ENCODE measurements around the gene SLC44A2.

Gene SLC44A2

DNA sequence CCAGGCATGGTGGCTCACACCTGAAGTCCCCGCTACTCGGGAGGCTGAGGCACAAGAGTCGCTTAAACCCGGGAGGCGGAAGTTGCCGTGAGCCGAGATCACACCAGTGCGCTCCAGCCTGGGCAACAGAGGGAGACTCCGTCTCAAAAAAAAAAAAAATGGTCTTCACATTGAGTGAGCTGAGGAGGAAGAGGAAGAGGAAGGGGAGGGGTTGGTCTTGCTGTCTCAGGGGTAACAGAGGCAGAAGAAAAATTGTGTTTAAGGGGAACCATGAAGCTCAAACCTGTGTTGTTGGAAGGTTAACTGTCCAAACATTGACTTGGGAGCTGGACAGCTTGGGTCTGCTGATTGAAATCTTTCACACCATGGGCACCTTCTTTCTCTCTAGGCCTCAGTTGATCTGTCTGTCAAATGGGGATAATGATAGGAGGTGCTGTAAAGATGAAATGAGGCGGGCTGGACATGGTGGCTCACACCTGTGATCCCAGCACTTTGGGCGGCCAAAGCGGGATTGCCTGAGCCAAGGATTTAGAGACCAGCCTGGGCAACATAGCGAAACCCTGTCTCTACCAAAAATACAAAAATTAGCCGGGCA lies 9.8 kb upstream of the SLC44A2 start:
- no peak for DNase-seq (ENCODE audit: low read depth, low spot score)

DNA sequence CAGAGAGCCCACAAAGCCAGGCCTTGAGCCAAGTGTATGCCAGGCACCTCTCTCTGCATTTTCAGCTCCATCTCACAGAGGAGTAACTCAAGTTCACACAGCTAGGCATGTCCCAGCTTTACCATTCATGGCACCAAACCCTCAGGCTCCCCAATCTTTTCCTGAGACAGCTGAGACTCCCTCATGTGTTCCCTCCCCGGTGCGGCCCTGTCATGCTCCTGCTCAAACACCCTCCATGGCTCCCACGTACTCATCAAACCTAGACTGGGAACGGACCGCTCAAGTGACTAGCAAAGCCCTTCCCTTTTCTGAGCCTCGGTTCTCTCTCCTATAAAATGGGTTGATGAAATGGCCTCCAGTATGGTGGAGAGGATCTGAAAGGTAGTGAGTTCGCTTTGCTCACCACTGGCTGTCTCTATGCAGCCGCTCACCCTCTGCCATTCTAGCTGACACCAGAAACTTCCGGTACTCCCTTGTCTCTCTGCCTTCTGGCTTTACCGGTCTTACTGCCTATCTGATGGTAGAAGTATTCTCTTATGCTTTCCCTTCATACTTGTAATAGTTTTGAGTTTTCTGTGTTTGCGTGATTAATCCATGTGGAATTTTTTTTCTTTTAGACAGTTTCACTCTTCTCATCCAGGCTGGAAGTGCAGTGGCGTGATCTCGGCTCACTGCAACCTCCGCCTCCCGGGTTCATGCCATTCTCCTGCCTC lies 7.8 kb upstream of the SLC44A2 start:
- no peak for DNase-seq (ENCODE audit: low read depth, low spot score)

DNA sequence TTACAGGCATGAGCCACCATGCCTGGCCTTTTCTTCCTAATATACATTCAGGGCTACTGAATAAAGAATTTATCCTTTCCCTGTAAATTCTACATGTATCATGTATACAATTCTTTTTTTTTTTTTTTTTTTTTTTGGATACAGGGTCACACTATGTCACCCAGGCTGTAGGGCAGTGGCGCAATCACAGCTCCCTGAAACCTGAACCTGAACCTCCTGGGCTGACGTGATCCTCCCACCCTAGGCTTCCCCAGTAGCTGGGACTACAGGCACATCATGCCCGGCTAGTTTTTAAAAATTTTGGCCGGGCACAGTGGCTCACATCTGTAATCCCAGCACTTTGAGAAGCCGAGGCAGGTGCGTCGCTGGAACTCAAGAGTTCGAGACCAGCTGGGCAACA lies 6.5 kb upstream of the SLC44A2 start:
- DNase-seq (ENCODE audit: low read depth, low spot score): no peak

GRCh38 chr19:10620786-10621185 lies 4.6 kb upstream of the SLC44A2 start:
- DNase-seq (ENCODE audit: low read depth, low spot score): no peak

GRCh38 chr19:10621966-10622365 lies 3.4 kb upstream of the SLC44A2 start:
- DNase-seq (ENCODE audit: low read depth, low spot score): no peak

DNA sequence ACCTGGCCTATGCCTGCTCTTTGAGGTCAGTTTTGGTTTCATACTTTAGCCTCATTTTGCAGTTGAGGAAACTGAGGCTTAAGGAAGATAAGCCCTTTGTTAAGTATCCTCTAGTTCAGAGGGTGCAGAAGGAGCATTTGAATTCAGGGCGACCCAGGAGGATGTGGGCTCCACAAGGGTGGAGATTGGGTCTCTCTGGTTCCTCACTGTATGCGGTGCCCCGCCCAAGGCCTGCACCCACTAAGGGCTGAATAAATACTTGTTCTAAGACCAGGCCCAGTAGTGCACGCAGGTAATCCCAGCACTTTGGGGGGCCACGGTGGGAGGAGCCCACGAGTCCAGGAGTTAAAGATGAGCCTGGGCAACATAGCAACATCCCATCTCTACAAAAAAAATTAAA lies 768 bp upstream of the SLC44A2 start:
- no peak for DNase-seq (ENCODE audit: low read depth, low spot score)

DNA sequence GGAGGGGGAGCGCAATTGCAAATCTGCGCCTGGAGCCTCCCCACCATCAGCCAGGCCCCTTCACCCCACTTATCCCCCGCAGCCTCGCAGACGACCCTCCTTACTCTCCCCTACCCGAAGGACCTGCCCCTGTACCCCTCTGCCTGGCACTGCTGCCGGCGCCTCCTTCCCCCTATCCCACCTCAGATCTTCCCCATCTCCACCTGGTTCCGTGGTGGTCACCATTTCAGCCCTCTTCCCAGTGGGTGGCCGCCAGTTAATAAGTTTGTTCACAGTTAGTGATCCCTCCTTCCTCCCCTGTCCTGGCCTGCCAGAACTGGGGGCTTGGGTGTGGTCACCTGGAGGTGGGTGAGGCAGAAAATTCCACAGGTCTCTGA lies 397 bp downstream of the SLC44A2 start:
- no peak for DNase-seq (ENCODE audit: low read depth, low spot score)

DNA sequence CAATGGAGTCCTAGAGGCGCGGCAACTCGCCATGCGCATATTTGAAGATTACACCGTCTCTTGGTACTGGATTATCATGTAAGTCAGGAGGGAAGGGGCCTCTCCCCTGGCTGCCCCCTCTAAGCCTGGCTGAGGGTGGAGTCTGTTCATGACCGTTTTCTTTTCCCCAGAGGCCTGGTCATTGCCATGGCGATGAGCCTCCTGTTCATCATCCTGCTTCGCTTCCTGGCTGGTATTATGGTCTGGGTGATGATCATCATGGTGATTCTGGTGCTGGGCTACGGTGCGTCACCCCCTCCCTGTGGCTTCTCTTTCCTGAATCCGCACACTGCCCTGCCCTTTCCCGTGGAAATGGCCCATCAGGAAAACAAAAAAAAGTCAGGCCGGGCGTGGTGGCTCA lies 6.5 kb downstream of the SLC44A2 start:
- DNase-seq (ENCODE audit: low read depth, low spot score): no peak

GRCh38 chr19:10634430-10634829 lies 9.1 kb downstream of the SLC44A2 start:
- no peak for DNase-seq (ENCODE audit: low read depth, low spot score)

GRCh38 chr19:10634963-10635362 lies 9.6 kb downstream of the SLC44A2 start:
- DNase-seq (ENCODE audit: low read depth, low spot score): no peak

DNA sequence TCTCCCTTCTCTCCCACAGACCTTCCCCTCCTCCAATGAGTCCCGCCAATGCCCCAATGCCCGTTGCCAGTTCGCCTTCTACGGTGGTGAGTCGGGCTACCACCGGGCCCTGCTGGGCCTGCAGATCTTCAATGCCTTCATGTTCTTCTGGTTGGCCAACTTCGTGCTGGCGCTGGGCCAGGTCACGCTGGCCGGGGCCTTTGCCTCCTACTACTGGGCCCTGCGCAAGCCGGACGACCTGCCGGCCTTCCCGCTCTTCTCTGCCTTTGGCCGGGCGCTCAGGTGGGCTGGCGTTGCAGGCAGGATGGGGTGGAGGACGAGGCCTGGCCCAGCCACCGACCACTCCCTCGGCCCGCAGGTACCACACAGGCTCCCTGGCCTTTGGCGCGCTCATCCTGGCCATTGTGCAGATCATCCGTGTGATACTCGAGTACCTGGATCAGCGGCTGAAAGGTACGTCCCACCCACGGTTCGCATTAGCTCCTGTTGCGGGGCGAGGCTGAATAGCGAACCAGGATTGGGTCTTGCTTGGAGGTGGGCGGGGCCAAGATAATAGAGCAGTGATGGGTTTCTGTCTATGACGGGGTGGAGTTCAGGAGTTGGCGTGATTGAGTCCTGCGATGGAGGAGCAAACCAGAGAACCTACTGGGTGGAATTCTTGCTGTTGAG lies 11.1 kb downstream of the SLC44A2 start:
- no peak for DNase-seq (ENCODE audit: low read depth, low spot score)

- no peak for DNase-seq (ENCODE audit: low read depth, low spot score)
Observed at GRCh38 chr19:10637894-10638293, 12.5 kb downstream of the SLC44A2 start.

DNA sequence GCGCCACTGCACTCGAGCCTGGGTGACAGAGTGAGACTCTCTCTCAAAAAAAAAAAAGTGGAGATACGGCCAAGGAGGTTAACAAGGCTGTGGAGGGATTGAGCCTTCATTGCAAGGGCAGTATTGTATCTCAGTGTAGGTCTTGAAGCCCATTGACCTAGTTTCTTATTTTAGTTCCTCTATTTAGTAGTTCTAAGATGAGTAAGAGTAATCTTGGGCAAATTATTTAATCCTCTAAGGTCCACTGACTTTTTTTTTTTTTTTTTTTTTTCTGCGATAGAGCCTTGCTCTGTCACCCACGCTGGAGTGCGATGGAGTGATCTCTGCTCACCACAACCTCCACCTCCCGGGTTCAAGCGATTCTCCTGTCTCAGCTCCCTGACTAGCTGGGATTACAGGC lies 14.5 kb downstream of the SLC44A2 start:
- DNase-seq (ENCODE audit: low read depth, low spot score): no peak

- DNase-seq (ENCODE audit: low read depth, low spot score): no peak
Observed at GRCh38 chr19:10640361-10640760, 15.0 kb downstream of the SLC44A2 start.

DNA sequence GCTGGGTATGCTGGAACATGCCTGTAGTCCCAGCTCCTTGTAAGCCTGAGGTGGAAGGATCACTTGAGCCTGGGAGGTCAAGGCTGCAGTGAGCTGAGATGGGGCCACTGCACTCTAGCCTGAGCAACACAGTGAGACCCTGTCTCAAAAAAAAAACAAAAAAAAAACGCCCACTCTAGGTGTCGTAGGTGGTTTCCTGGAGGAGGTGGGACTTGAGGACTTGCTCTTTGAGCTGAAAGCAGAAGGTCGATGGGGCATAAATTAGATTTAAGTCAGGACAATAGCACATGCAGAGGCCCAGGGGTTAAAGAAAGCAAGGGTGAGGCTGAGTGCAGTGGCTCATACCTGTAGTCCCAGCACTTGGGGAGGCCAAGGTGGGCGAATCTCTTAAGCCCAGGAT lies 15.9 kb downstream of the SLC44A2 start:
- DNase-seq (ENCODE audit: low read depth, low spot score): no peak

GRCh38 chr19:10642473-10643171 lies 17.3 kb downstream of the SLC44A2 start:
- no peak for DNase-seq (ENCODE audit: low read depth, low spot score)

DNA sequence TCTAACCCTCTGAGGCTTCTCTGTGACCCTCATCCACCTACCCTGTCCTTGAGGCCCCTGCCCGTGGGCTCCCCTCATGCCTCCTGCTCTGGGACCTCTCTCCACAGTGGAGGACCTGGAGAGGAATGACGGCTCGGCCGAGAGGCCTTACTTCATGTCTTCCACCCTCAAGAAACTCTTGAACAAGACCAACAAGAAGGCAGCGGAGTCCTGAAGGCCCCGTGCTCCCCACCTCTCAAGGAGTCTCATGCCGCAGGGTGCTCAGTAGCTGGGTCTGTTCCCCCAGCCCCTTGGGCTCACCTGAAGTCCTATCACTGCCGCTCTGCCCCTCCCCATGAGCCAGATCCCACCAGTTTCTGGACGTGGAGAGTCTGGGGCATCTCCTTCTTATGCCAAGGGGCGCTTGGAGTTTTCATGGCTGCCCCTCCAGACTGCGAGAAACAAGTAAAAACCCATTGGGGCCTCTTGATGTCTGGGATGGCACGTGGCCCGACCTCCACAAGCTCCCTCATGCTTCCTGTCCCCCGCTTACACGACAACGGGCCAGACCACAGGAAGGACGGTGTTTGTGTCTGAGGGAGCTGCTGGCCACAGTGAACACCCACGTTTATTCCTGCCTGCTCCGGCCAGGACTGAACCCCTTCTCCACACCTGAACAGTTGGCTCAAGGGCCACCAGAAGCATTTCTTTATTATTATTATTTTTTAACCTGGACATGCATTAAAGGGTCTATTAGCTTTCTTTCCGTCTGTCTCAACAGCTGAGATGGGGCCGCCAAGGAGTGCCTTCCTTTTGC lies 18.0 kb downstream of the SLC44A2 start:
- no peak for DNase-seq (ENCODE audit: low read depth, low spot score)

DNA sequence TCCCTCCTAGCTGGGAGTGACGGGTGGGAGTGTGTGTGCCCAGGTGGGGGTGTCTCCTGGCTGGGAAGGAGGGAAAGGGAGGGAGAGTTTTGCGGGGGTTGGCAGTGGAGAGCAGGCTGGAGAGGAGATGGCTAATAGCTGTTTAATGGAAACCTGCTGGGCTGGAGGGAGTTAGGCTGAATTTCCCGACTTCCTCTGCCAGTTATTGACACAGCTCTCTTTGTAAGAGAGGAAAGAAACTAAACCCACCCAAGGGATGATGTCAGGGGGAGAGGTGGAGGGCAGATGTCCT lies 18.6 kb downstream of the SLC44A2 start:
- no peak for DNase-seq (ENCODE audit: low read depth, low spot score)

DNA sequence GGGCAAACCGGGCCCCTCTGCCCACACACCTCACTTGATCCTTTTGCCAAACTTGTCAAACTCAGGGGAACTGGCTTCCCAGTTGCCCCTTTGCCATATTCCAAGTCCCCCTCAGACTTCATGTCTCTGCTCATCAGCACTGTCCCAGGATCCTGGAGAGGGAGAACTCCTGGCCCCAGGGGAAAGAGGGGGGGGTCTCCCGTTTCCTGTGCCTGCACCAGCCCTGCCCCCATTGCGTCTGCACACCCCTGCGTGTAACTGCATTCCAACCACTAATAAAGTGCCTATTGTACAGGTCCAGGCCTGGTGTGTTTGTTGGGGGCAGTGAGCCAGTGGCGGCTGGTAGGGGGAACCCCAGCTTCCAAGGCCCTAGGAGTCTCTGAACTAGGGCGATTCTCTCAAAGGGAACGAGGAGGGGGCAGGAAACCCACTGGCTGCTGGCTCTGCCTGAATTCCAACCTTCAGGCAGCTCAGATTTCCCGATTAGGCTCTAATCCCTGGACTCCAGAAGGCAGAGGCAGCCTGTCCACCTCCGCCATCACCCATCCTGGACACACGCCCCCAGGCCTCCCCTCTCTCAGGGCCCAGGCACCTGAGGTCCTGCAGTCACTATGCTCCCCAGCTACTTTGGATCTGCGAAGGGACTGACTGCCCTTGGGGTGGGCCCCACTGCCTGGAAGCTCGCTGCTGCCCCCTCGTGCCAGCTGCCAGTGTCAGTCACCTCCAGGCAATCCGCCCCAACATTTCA lies 19.1 kb downstream of the SLC44A2 start:
- DNase-seq (ENCODE audit: low read depth, low spot score): peak; percentile 77

DNA sequence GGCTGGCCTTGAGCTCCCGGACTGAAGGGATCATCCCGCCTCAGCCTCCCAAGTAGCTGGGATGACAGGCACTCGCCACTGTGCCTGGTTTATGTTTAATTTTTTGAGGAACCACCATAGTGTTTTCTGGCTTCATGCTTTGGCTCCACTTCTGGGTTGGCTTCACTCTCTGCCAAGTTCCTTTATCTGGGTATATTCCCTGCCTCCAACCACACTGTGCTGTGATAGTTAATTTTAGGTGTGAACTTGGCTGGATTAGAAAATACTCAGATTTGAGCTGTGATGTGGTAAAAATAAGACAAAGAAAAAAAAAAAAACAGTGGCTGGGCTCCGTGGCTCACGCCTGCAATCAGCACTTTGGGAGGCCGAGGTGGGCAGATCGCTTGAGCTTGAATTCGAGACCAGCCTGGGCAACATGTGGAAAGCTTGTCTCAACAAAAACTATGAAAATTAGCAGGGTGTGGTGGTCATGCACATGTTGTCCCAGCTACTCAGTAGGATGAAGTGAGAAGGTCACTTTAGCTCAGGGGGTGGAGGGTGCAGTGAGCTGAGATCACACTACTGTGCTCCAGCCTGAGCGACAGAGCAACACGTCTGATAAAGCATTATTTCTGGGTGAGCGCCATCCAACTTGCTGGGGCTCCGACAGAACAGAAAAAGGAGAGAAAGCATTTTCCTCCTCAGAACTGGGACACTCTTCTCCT lies 21.3 kb downstream of the SLC44A2 start:
- DNase-seq (ENCODE audit: low read depth, low spot score): no peak

GRCh38 chr19:10648360-10648759 lies 23.0 kb downstream of the SLC44A2 start:
- no peak for DNase-seq (ENCODE audit: low read depth, low spot score)

Measured in activated naive CD8-positive, alpha-beta T cell treated with anti-CD3 and anti-CD28 coated beads, Interleukin-2, amount 50 U/mL, for 16 hours (primary cell).